Activated CD4-positive, alpha-beta T cell treated with anti-CD3 and anti-CD28 coated beads, Interleukin-2, amount 10 ng/mL, durations not matched to agents 24 days and 14 days (primary cell): ENCODE results near the gene FLT1. TPM values are rescaled to one million over a fixed set of nuclear protein-coding genes. Genes with fewer than 3 reads are reported as not detected.

Source experiments
- DNase-seq: peaks from one replicate; pipeline ENCODE4 v3.0.0; 2022
- H3K27ac Mint-ChIP-seq: one replicate; pipeline ENCODE4 v1.8.0; 2022; ENCODE audit warnings: mild to moderate bottlenecking, mixed read lengths
- H3K27me3 Mint-ChIP-seq: one replicate; pipeline ENCODE4 v1.8.0; 2022; ENCODE audit warnings: mixed read lengths
- H3K36me3 Mint-ChIP-seq: one replicate; pipeline ENCODE4 v1.8.0; 2022; ENCODE audit warnings: low read depth, mild to moderate bottlenecking, mixed read lengths
- H3K4me1 Mint-ChIP-seq: one replicate; pipeline ENCODE4 v1.8.0; 2021; ENCODE audit warnings: mixed read lengths
- H3K4me3 Mint-ChIP-seq: one replicate; pipeline ENCODE4 v1.8.0; 2022; ENCODE audit warnings: mild to moderate bottlenecking, moderate library complexity, mixed read lengths
- H3K9me3 Mint-ChIP-seq: one replicate; pipeline ENCODE4 v1.8.0; 2021; ENCODE audit warnings: mixed read lengths
- intact Hi-C: fragments of 100-400 bp; cut with micrococcal nuclease; formaldehyde crosslinking; loops from one replicate; pipeline ENCODE4 v1.15.1; 2023
- total RNA-seq: library from RNA; stranded (reverse); gene quantifications from 2 replicates; pipeline ENCODE4 v1.2.3, GENCODE V29; 2022

FLT1 gene
- total RNA-seq, 1 donor from 2014 or later, result 46.7 TPM

DNA sequence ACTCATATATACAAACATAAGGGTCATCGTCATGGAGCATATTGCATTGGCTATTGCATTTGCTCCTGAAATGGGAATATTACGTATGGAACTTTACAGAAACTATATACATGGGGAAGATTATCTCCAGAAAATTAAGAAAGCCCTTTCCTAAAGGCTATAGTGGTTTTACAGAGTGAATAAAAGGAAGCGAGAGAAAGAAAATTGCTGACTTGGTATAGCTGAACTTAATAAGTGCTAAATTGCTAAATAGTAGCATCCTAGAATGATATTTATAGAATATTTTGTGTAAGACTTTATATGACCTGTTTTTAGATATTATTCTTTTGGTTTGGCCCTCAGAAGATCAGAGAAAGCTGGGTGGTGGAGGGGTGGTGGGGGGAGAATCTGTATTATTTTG lies 114.6 kb downstream of the FLT1 start:
- Mint-ChIP-seq H3K4me3 (no peak overlapping the region), H3K36me3 (peaks cover 9% of the 10 kb centered on the region), H3K27me3 (no peaks in the 10 kb centered on the region), H3K4me1 (peaks cover 4% of the 10 kb centered on the region), H3K27ac (no peak overlapping the region), H3K9me3 (no peaks in the 10 kb centered on the region)
- DNase-seq, result no peak
- intact Hi-C loops, result no loop called here

DNA sequence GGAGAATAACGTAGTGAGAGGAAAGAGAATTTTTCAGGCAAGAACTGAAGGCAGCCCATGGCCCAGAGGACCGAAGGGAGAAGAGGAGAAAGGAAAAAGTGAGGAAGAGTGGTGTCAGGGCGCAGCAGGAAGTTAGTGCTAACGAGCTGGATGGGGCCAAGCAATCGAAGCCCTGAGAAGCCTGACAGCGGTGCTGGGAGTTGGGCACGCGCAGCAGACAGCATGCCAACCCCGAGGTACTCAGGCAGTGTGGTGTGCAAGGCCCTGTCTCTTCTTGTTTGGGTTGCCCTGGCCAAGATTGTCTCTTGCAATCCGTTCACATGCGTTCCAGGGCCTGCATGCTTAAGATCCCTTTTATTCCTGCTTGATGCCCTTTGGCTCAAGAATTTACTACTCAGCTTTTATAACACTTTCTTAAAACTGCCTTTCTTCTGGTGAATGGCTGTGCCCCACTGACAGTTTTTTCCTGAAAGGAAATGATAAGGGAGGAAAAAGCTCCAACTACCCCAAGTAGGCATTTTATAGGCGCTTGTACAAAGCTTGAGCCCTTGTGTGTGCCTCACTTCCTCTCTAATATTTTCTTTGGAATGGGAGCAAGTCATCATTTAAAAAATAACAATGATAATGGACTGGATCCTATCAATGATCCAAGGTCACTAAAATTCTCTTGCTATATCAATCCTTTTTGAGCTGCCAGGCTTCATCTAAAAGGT lies 115.4 kb downstream of the FLT1 start:
- Mint-ChIP-seq H3K27me3 (no peaks in the 10 kb centered on the region), H3K9me3 (no peaks in the 10 kb centered on the region), H3K27ac (no peak overlapping the region), H3K4me1 (peaks cover 1% of the 10 kb centered on the region), H3K4me3 (no peak overlapping the region), H3K36me3 (peaks cover 8% of the 10 kb centered on the region)
- intact Hi-C loops, result no loop called here
- no peak for DNase-seq

DNA sequence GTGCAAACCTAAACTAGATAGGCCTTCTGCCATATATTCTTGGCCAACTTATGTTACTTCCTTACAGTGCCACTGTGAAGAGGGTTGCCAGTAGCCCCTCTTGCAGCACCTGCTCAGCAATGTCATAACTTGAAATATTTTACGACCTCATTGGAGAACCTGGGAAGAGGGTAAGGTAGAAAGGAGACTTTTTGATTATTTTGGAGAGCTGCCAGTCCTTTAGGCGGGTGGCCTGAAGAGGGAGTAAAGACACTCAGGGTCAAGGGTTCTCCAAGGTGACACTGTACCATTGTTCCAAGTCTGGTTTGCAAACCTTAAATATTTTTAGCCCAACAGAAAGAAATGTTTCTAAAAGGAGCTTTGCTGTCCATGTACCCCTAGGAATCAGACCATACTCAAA lies 118.3 kb downstream of the FLT1 start:
- Mint-ChIP-seq H3K4me3 (no peak overlapping the region), H3K9me3 (no peaks in the 10 kb centered on the region), H3K27me3 (no peaks in the 10 kb centered on the region), H3K36me3 (peaks cover 2% of the 10 kb centered on the region), H3K4me1 (no peaks in the 10 kb centered on the region), H3K27ac (no peak overlapping the region)
- intact Hi-C loops, result no loop called here
- DNase-seq, result no peak

DNA sequence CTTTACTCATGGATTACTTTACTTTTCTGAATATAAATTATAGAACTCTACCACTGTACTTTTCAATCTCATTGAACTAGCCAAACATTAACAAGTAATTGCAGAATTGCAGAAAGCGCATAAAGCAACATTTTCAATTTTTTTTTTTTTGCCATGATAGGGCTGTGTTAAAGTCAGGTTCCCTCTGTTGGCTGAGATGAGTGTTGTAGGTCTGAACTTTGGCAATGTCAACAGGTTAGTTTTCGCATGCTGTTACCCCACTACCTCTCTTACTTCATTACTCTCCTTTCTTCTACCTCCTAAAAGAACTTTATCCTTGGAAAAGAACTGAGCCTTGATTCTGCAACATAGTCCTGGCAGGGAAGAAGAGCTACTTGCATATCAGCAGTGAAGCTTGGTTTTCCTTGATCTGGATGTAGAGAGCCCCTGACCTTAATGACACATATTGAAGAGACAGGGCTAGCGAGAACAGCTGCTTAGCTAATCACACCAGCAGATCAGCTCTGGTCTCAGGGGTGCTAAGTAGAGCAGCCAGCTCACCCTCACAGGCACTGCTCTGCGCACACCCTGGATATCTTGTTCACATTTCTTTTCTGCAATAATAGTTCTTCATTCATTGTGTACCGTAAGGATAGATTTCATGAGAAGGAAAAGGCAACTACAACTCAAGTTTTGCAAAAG lies 119.5 kb downstream of the FLT1 start:
- H3K36me3 Mint-ChIP-seq, result peaks cover 2% of the 10 kb centered on the region
- H3K27ac Mint-ChIP-seq, result no peak overlapping the region
- H3K4me1 Mint-ChIP-seq, result no peaks in the 10 kb centered on the region
- H3K4me3 Mint-ChIP-seq, result no peak overlapping the region
- no peaks in the 10 kb centered on the region for H3K27me3 Mint-ChIP-seq
- no peaks in the 10 kb centered on the region for H3K9me3 Mint-ChIP-seq
- intact Hi-C loops, result no loop called here
- DNase-seq, result no peak

DNA sequence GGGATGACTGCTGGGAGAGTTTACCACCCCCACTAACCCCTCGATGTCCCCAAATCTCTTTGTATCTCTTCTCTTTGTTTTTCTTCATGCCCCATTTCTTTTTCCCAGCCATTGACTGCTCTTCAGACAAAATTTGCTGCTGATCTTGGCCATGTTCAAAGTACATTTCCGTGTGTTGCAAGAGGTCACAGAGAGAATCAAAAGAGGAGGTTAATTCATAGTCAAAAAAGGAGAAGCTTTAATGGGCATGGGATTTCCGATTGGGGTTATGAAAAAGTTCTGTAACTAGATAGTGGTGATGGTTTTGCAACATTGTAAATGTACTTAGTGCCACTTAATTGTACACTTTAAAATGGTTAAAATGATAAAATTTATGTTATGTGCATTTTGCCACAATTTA lies 121.1 kb downstream of the FLT1 start:
- Mint-ChIP-seq H3K36me3 (peaks cover under 1% of the 10 kb centered on the region), H3K27me3 (no peaks in the 10 kb centered on the region), H3K4me1 (no peaks in the 10 kb centered on the region), H3K27ac (no peak overlapping the region), H3K9me3 (no peaks in the 10 kb centered on the region), H3K4me3 (no peak overlapping the region)
- no peak for DNase-seq
- intact Hi-C loops, result no loop called here

DNA sequence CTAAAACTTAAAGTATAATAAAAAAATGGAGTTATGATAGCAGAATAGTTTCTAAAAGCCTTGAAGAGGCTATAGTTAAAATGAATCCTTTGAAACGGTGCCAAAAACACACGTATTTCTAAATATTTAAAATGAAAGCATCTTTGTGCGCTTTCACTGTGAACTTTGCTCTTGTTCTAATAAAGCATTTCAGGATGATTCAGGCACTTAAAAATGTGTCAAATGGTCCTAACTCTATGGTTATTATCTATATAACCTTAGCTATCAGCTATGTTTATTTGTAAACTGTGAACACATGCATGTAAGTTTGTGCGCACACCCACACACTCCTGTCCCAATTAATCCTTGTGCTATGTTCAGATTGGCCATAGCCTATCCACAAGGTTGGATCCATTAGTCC lies 124.5 kb downstream of the FLT1 start:
- DNase-seq, result no peak
- Mint-ChIP-seq H3K27ac (no peak overlapping the region), H3K9me3 (no peaks in the 10 kb centered on the region), H3K4me3 (no peak overlapping the region), H3K27me3 (no peaks in the 10 kb centered on the region), H3K4me1 (no peaks in the 10 kb centered on the region), H3K36me3 (peaks cover 2% of the 10 kb centered on the region)
- intact Hi-C loops, result no loop called here

DNA sequence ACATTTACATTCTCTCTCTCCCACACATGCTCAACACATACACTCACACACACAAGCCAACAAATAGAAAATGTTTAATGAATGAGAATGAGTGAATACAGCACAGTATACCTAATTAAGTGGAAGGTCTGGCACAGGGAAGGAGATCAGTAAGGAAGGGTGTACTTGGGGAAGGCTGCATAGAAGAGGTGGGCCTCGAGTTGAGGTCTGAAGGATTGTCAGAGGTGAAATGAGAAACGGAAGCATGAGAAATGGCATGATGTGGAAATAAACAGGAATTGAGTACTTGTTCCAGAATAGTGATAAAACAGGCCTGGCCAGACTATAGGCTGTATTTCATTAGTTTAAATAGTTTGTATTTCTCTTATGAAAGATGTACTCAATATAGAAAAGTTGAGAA lies 136.2 kb downstream of the FLT1 start:
- Mint-ChIP-seq H3K9me3 (peaks cover 14% of the 10 kb centered on the region), H3K27me3 (no peaks in the 10 kb centered on the region), H3K4me1 (peaks cover 42% of the 10 kb centered on the region), H3K36me3 (peaks cover 9% of the 10 kb centered on the region), H3K27ac (no peak overlapping the region), H3K4me3 (no peak overlapping the region)
- intact Hi-C loops, result no loop called here
- DNase-seq, result no peak

DNA sequence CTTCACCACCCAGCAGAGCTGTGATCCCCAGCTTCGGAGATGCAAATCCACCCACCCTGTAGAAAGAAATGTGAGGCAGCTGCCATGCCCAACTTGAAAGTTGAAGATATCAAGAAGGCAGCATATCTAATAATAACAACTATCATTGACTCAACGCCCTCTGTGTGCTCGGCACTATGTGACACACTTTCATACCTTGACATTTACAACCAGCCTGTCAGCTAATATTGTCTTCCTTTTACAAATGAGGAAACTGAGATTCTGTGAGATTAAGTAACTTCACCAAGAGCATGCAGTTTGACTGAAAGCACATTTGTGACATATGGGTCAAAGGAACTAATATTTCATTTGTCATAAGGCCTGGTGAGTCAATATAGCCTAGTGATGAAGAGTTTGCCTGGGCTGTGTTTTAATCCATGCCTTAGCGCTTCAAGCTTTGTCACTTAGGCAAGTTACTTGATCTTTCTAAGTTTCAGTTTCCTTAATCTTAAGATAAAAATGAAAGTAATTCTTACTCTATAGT lies 137.0 kb downstream of the FLT1 start:
- no peak for DNase-seq
- intact Hi-C loops, result no loop called here
- peaks cover 14% of the 10 kb centered on the region for H3K9me3 Mint-ChIP-seq
- peak overlapping the region; percentile 18 for H3K27ac Mint-ChIP-seq
- peaks cover 43% of the 10 kb centered on the region for H3K4me1 Mint-ChIP-seq
- H3K27me3 Mint-ChIP-seq, result no peaks in the 10 kb centered on the region
- H3K36me3 Mint-ChIP-seq, result peaks cover 9% of the 10 kb centered on the region
- peak overlapping the region; percentile 11 for H3K4me3 Mint-ChIP-seq

DNA sequence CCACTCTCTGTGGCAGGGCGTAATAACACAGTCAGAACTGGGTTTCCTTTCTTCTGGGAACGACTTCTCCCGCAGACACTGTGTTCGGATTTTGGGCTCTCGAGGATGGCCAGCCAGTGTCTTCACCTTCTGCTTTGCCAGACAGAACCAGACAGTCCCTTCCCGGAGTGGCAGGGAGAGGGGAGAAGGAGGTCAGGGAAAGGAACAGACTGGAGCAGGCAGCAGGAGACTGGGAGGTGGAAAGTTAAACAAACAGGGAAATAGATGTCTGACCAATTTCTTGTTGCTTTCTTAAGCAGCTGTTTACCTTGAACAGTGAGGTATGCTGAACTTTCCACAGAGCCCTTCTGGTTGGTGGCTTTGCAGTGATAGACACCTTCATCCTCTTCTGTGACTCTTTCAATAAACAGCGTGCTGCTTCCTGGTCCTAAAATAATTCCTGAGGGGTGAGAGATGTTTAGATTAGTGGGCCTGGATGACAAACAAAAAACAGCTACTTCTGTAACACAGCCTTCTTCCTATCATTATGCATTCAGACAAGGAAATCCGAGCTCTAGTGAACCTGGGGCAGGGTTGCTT lies 137.6 kb downstream of the FLT1 start:
- Mint-ChIP-seq H3K36me3 (peaks cover 9% of the 10 kb centered on the region), H3K27me3 (no peaks in the 10 kb centered on the region), H3K4me3 (peak overlapping the region; percentile 6), H3K9me3 (peaks cover 14% of the 10 kb centered on the region), H3K27ac (peak overlapping the region; percentile 20), H3K4me1 (peaks cover 43% of the 10 kb centered on the region)
- intact Hi-C loops, result no loop called here
- no peak for DNase-seq

DNA sequence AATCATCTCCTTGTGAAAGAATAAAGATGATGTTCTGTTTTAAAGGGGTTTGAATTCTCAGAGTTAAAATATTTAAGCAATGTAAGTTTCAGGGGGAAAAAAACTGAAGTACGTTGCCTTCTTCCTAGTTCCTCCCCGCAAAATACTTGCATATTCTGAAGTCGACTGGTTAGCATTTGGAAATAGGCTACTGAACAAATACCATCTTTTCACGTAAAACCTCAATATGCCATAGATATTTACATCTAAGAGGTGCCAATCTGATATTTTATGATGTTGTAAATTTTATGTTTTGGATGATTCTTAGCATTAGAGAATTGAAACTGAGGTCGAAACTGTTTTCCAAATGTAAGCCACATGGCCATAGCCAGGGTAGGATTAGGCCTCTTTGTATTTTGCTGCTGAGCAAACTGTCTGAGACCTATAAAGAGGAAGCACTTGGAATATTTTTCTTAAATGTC lies 138.3 kb downstream of the FLT1 start:
- H3K27ac Mint-ChIP-seq, result no peak overlapping the region
- peaks cover 43% of the 10 kb centered on the region for H3K4me1 Mint-ChIP-seq
- peaks cover 9% of the 10 kb centered on the region for H3K36me3 Mint-ChIP-seq
- no peak overlapping the region for H3K4me3 Mint-ChIP-seq
- H3K9me3 Mint-ChIP-seq, result peaks cover 14% of the 10 kb centered on the region
- no peaks in the 10 kb centered on the region for H3K27me3 Mint-ChIP-seq
- intact Hi-C loops, result no loop called here
- no peak for DNase-seq

DNA sequence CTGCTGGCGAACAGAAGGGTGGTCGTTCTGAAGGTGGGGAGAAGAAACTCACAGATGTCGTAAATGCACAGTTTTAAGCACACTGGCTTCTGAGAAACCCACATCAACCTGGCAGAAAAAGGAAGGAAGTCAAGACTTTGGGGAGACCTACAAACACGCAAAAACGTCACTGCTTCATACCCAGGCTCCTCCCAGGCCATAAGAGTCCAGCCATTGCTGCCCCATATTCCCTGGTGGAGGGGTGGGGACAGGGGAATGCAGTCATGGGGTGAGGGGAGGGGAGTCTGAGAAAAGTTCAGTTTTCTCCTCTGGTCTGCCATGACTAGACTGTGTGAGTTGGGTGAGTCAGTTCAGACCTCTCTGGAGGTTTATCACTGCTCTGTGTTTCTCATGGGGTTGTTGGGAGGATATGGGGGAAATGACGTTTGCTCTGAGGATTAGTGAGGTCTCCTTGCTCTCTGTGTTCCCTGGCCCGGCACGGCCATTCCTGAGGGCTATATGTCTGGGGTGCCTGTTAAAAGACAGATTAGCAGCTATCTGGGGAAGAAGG lies 139.0 kb downstream of the FLT1 start:
- DNase-seq, result peak; percentile 67
- Mint-ChIP-seq H3K36me3 (peaks cover 9% of the 10 kb centered on the region), H3K4me1 (peaks cover 43% of the 10 kb centered on the region), H3K27ac (peak overlapping the region; percentile 62), H3K27me3 (no peaks in the 10 kb centered on the region), H3K4me3 (peak overlapping the region; percentile 56), H3K9me3 (peaks cover 14% of the 10 kb centered on the region)
- intact Hi-C loops, result no loop called here

DNA sequence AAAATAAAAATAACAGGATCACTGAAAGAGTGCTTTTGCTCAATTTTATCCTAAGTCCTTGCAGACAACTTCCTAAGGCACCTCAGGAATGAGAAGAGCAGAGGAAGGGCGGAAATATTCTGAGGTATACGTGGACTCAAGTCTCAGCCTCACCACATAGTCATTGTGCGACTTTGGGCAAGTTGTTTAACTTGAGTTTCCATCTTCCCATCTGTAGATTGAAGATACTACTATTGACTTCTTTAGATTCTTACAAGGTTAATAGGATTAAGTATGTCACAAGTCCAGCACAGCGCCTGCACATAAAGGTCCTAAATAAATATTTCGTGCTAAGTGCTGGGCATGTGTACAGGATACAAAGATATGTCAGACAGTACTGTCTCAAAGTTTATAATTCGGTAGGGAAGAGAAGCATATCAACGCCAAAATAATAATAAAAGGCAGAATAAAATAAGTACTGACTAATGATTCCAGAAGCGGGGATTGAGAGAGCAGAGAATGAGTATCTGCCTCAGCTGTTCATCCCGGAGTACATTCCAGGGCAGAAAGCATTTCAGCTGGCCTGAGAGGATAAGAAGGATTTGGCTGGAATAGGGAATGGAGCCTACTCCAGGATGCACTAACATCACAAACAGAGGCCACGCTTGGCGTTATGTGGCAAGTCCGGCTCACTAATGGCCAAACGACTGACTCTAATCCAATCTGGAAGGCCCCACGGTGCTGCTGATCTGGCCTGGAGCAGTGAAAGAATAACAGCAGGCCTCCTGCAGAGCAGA lies 139.7 kb downstream of the FLT1 start:
- peaks cover 43% of the 10 kb centered on the region for H3K4me1 Mint-ChIP-seq
- H3K27ac Mint-ChIP-seq, result peak overlapping the region; percentile 62
- DNase-seq, result no peak
- H3K27me3 Mint-ChIP-seq, result no peaks in the 10 kb centered on the region
- intact Hi-C loops, result no loop called here
- H3K36me3 Mint-ChIP-seq, result peaks cover 9% of the 10 kb centered on the region
- peaks cover 14% of the 10 kb centered on the region for H3K9me3 Mint-ChIP-seq
- H3K4me3 Mint-ChIP-seq, result peak overlapping the region; percentile 56

DNA sequence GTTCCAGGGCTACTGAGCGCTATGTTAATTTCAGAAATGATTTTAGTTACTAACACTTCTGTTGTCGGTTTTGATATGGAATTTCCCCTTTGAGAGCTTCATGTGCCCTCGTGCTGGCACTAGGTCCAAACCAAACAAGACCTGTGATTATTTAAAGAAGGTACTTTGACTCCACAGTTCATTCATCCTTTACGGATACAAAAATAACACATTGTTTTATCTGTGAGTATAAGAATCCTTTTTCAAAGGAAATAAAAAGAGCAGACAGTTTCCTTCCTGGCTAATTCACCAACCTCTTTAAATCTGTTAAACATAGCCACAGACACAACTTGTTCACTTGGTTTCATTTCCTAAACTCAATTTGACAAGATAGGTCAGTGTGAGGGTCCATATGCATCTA lies 141.2 kb downstream of the FLT1 start:
- Mint-ChIP-seq H3K27me3 (no peaks in the 10 kb centered on the region), H3K4me1 (peaks cover 42% of the 10 kb centered on the region), H3K36me3 (peaks cover 9% of the 10 kb centered on the region), H3K9me3 (peaks cover 13% of the 10 kb centered on the region), H3K27ac (no peak overlapping the region), H3K4me3 (no peak overlapping the region)
- no peak for DNase-seq
- intact Hi-C loops, result no loop called here
